ENCODE measurements around the gene LSM8. TPM values are rescaled to one million over a fixed set of nuclear protein-coding genes. Genes with fewer than 3 reads are reported as not detected.

LSM8 gene
- total RNA-seq, 1 experiment from 2014 or later, result 53.8 TPM

GRCh38 chr7:118217210-118217619 is 33.3 kb downstream of the LSM8 start:
- H3K27ac Mint-ChIP-seq (ENCODE audit: unreplicated experiment), result no peak overlapping the region
- no peaks in the 10 kb centered on the region for H3K9me3 Mint-ChIP-seq (ENCODE audit: low read depth, unreplicated experiment)
- H3K27me3 Mint-ChIP-seq (ENCODE audit: unreplicated experiment), result no peaks in the 10 kb centered on the region
- no peak for DNase-seq
- intact Hi-C loops (cut with micrococcal nuclease; ENCODE audit: unreplicated experiment), result no loop called here
- peaks cover 9% of the 10 kb centered on the region for H3K36me3 Mint-ChIP-seq (ENCODE audit: insufficient read depth, unreplicated experiment)
- CTCF ChIA-PET, result no interaction called here
- BruUV-seq (replicated peaks), result no TSS peak
- no peak for TF ChIP-seq CTCF (IDR thresholded peaks at IDR 0.05; ENCODE audit: unreplicated experiment)
- H3K4me3 Mint-ChIP-seq (ENCODE audit: low read depth, unreplicated experiment), result no peak overlapping the region
- H3K4me1 Mint-ChIP-seq (ENCODE audit: low read depth, unreplicated experiment), result peaks cover 8% of the 10 kb centered on the region

- BruUV-seq (replicated peaks), result no TSS peak
- CTCF ChIA-PET, result no interaction called here
- no peak for TF ChIP-seq CTCF (IDR thresholded peaks at IDR 0.05; ENCODE audit: unreplicated experiment)
- intact Hi-C loops (cut with micrococcal nuclease; ENCODE audit: unreplicated experiment), result no loop called here
- peaks cover 8% of the 10 kb centered on the region for H3K4me1 Mint-ChIP-seq (ENCODE audit: low read depth, unreplicated experiment)
- no peak for DNase-seq
- no peak overlapping the region for H3K27ac Mint-ChIP-seq (ENCODE audit: unreplicated experiment)
- peaks cover 9% of the 10 kb centered on the region for H3K36me3 Mint-ChIP-seq (ENCODE audit: insufficient read depth, unreplicated experiment)
- H3K4me3 Mint-ChIP-seq (ENCODE audit: low read depth, unreplicated experiment), result no peak overlapping the region
- no peaks in the 10 kb centered on the region for H3K27me3 Mint-ChIP-seq (ENCODE audit: unreplicated experiment)
- no peaks in the 10 kb centered on the region for H3K9me3 Mint-ChIP-seq (ENCODE audit: low read depth, unreplicated experiment)
Observed at GRCh38 chr7:118218413-118219156, 34.6 kb downstream of the LSM8 start.

- TF ChIP-seq CTCF (IDR thresholded peaks at IDR 0.05; ENCODE audit: unreplicated experiment), result no peak
- no TSS peak for BruUV-seq (replicated peaks)
- DNase-seq, result no peak
- CTCF ChIA-PET, result no interaction called here
- Mint-ChIP-seq H3K27me3 (ENCODE audit: unreplicated experiment) (no peaks in the 10 kb centered on the region), H3K27ac (ENCODE audit: unreplicated experiment) (no peak overlapping the region), H3K9me3 (ENCODE audit: low read depth, unreplicated experiment) (no peaks in the 10 kb centered on the region), H3K4me1 (ENCODE audit: low read depth, unreplicated experiment) (peaks cover 8% of the 10 kb centered on the region), H3K4me3 (ENCODE audit: low read depth, unreplicated experiment) (no peak overlapping the region), H3K36me3 (ENCODE audit: insufficient read depth, unreplicated experiment) (peaks cover 6% of the 10 kb centered on the region)
- intact Hi-C loops (cut with micrococcal nuclease; ENCODE audit: unreplicated experiment), result no loop called here
Observed at GRCh38 chr7:118219157-118219512, 35.2 kb downstream of the LSM8 start.

- CTCF ChIA-PET, result no interaction called here
- no peak for TF ChIP-seq CTCF (IDR thresholded peaks at IDR 0.05; ENCODE audit: unreplicated experiment)
- no TSS peak for BruUV-seq (replicated peaks)
- Mint-ChIP-seq H3K27ac (ENCODE audit: unreplicated experiment) (no peak overlapping the region), H3K36me3 (ENCODE audit: insufficient read depth, unreplicated experiment) (no peaks in the 10 kb centered on the region), H3K27me3 (ENCODE audit: unreplicated experiment) (no peaks in the 10 kb centered on the region), H3K4me1 (ENCODE audit: low read depth, unreplicated experiment) (peaks cover 8% of the 10 kb centered on the region), H3K4me3 (ENCODE audit: low read depth, unreplicated experiment) (no peak overlapping the region), H3K9me3 (ENCODE audit: low read depth, unreplicated experiment) (no peaks in the 10 kb centered on the region)
- intact Hi-C loops (cut with micrococcal nuclease; ENCODE audit: unreplicated experiment), result no loop called here
- no peak for DNase-seq
Observed at GRCh38 chr7:118220583-118220982, 36.6 kb downstream of the LSM8 start.
